ENCODE results near the gene CAMSAP1.

DNA sequence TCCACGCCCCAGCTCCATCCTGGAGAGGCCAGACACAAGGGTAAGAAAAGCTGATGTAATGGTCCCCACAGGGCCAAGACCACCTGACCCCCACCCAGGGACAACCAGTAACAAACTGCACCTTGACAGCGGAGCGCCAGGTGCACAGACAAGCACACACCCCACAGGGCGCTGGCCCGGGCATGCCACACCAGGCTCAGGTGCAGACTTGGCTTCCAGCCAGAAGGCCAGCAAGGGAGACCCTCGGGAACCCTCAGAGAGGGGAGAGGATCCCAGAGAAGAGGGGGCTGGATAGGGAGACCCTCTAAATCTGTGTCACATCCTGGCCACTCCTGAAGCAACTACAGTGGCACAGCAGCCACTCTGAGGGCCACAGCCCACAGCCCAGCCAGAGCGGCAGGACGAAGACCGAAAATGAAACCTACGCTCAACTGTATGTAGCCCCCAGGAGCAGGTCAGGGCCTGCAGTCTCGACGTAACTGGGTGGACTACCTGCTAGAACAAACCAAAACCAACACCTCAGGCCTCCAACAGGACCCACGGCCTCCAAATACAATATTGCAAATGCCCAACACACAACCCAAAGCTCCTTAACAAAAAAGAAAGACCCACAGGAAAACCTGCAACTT, 18.5 kb downstream of the CAMSAP1 start:
- TF ChIP-seq CTCF (IDR thresholded peaks at IDR 0.05 in 8 of 11, conservative IDR thresholded peaks at IDR 0.05 in 3 of 11), result no peak
- TF ChIP-seq POLR2A (IDR thresholded peaks at IDR 0.05), result no peak
